Keratinocyte (primary cell): Measurements from ENCODE around the gene TWNK.
"Not testable (repeated sequence)": the region's sequence is repeated elsewhere in the genome, so short reads cannot be mapped to it uniquely, and the experiment has no call there.

Source experiments
- EZH2 ChIP-seq: IDR thresholded peaks from one replicate; pipeline ENCODE4 v1.6.1; 2012; ENCODE audit warnings: inconsistent platforms, mild to moderate bottlenecking, low read length, moderate library complexity
- TF ChIP-seq, protein P1 (sequence below), 3 experiments: IDR thresholded peaks in 1 of 3; conservative IDR thresholded peaks in 1 of 3; optimal IDR thresholded peaks in 1 of 3; 2 replicates in 2 of 3; 3 replicates in 1 of 3; pipeline versions ENCODE3 to v1.5.1; 2011; ENCODE audit warnings: low read length in 3 of 3, mild to moderate bottlenecking in 3 of 3, moderate library complexity in 2 of 3, control low read depth in 1 of 3, inconsistent platforms in 1 of 3; ENCODE audit not compliant: insufficient read depth in 2 of 3; ENCODE audit errors: extremely low read depth in 1 of 3

DNA sequence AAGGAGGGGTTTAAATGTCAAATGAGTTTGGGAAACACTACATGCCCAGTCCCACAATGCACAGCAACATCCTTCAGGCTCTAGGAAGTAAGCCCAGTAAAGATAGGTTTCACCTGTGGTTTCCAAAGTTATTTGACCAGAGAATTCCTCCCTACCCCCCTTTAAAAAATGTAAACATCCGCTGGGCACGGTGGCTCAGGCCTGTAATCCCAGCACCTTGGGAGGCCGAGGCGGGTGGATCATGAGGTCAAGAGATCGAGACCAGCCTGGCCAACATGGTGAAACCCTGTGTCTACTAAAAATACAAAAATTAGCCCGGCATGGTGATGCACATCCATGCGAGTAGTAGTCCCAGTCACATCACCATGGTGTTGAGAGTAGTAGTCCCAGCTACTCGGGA is 11.9 kb upstream of the TWNK start:
- TF ChIP-seq EZH2: not testable (repeated sequence)
- TF ChIP-seq, protein P1, sequence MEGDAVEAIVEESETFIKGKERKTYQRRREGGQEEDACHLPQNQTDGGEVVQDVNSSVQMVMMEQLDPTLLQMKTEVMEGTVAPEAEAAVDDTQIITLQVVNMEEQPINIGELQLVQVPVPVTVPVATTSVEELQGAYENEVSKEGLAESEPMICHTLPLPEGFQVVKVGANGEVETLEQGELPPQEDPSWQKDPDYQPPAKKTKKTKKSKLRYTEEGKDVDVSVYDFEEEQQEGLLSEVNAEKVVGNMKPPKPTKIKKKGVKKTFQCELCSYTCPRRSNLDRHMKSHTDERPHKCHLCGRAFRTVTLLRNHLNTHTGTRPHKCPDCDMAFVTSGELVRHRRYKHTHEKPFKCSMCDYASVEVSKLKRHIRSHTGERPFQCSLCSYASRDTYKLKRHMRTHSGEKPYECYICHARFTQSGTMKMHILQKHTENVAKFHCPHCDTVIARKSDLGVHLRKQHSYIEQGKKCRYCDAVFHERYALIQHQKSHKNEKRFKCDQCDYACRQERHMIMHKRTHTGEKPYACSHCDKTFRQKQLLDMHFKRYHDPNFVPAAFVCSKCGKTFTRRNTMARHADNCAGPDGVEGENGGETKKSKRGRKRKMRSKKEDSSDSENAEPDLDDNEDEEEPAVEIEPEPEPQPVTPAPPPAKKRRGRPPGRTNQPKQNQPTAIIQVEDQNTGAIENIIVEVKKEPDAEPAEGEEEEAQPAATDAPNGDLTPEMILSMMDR (optimal IDR thresholded peaks at IDR 0.05 in 1 of 3, IDR thresholded peaks at IDR 0.05 in 1 of 3, conservative IDR thresholded peaks at IDR 0.05 in 1 of 3; ENCODE audit: extremely low read depth in 1 of 3, insufficient read depth in 2 of 3, low read length in 3 of 3): not testable (repeated sequence)
